Dendritic cell treated with granulocyte-macrophage colony-stimulating factor and Interleukin-4, amounts not matched to agents 40 ng/mL and 50 ng/mL, for 4 days (primary cell): ENCODE results near the gene RASGRP4.
A peak's percentile ranks its signal among the peaks of the same experiment; 100 is the strongest.

ENCODE experiments used
- H3K27ac Mint-ChIP-seq: one replicate; pipeline ENCODE4 v1.8.0; 2022; ENCODE audit warnings: mild to moderate bottlenecking, mixed read lengths
- H3K27me3 Mint-ChIP-seq: one replicate; pipeline ENCODE4 v1.8.0; 2022; ENCODE audit warnings: mild to moderate bottlenecking, mixed read lengths
- H3K36me3 Mint-ChIP-seq: one replicate; pipeline ENCODE4 v1.8.0; 2022; ENCODE audit warnings: low read depth, mixed read lengths
- H3K4me1 Mint-ChIP-seq: one replicate; pipeline ENCODE4 v1.8.0; 2022; ENCODE audit warnings: low read depth, mixed read lengths
- H3K4me3 Mint-ChIP-seq: one replicate; pipeline ENCODE4 v1.8.0; 2022; ENCODE audit warnings: mild to moderate bottlenecking, moderate library complexity, mixed read lengths
- H3K9me3 Mint-ChIP-seq: one replicate; pipeline ENCODE4 v1.8.0; 2022; ENCODE audit warnings: mixed read lengths
- intact Hi-C: fragments of 100-400 bp; cut with micrococcal nuclease; formaldehyde crosslinking; loops from one replicate; pipeline ENCODE4 v1.15.0; 2022

The RASGRP4 gene

DNA sequence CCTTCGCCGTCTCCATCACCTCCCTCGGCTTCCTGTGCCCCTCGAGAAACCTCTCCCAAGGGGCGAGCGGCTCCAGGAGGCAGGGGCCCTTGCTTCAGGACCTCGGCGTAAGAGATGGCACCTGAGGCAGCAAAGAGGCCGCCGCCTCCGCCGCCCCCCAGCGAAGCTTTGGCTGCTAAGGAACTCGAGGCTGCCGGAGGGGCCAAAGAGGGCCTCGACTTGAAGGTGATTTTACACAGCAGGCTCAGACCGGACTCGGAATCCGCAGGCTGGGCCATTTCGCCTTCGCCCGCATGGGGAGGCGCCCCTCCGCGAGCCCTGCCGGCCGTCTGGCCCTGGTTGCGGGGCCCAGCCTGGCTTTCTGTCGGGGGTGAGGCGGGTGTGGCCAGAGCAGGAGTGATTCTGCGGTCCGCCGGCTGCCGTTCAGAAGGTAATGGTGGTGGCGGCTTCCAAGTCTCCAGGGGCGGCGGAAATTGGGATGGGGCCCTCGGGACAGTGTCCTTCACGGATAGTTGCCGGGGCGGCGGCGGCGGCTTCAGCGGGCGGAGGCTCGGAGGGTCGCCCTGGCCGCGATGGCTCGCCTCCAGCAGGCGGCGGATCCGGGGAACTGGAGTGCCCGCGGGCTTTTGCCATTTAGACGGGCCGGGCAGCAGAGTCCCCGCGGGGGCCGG, 39.6 kb downstream of the RASGRP4 start:
- Mint-ChIP-seq H3K27me3 (peaks cover 54% of the 10 kb centered on the region), H3K9me3 (no peaks in the 10 kb centered on the region), H3K36me3 (peaks cover 50% of the 10 kb centered on the region), H3K27ac (peak overlapping the region; percentile 84), H3K4me1 (peaks cover 34% of the 10 kb centered on the region), H3K4me3 (peak overlapping the region; percentile 81)
- intact Hi-C loops: no loop called here

GRCh38 chr19:38385804-38386257, 40.2 kb downstream of the RASGRP4 start:
- intact Hi-C loops: no loop called here
- Mint-ChIP-seq H3K4me1 (peaks cover 34% of the 10 kb centered on the region), H3K9me3 (no peaks in the 10 kb centered on the region), H3K4me3 (peak overlapping the region; percentile 11), H3K27ac (no peak overlapping the region), H3K36me3 (peaks cover 56% of the 10 kb centered on the region), H3K27me3 (peaks cover 48% of the 10 kb centered on the region)

DNA sequence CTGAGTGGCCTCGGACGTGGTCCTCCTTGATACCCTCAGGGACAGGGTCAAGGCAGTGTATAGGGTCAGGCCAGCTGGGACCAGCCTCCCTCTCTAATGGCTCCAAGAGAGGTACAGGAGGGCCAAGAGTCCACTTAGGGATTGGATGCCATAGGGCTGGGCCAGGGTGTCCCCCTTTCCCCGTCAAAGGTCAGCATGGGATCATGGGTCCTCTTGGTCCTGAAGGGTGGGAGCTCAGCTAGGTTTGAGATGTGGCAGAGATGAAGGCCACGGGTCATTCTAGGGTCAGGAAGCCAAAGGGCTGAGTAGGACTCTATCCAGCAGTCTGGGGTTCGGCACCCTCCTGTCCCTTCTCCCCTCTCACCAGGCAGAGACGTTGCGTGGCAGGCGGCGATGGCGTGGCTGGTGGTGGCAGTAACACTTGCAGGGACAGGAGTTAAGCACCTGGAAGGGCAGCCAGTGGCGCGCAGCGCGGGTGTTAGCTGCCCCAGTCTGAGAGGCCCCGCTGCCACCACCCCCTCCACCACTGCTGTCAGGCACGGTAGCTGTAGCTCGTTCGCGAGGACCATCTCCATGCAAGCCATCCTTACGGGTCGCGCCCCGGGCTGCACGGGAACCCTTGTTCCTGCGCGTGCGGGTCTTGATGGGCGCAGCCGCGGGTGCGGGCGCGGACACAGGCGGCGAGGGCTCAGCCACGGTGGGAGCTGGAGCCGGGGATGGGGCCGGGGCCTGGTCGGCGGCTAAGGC, 40.8 kb downstream of the RASGRP4 start:
- peaks cover 34% of the 10 kb centered on the region for H3K4me1 Mint-ChIP-seq
- peaks cover 62% of the 10 kb centered on the region for H3K36me3 Mint-ChIP-seq
- H3K27ac Mint-ChIP-seq: no peak overlapping the region
- intact Hi-C loops: no loop called here
- H3K9me3 Mint-ChIP-seq: no peaks in the 10 kb centered on the region
- H3K4me3 Mint-ChIP-seq: no peak overlapping the region
- peaks cover 44% of the 10 kb centered on the region for H3K27me3 Mint-ChIP-seq

GRCh38 chr19:38384209-38385027, 41.6 kb downstream of the RASGRP4 start:
- peaks cover 36% of the 10 kb centered on the region for H3K27me3 Mint-ChIP-seq
- no peaks in the 10 kb centered on the region for H3K9me3 Mint-ChIP-seq
- H3K4me3 Mint-ChIP-seq: no peak overlapping the region
- peaks cover 70% of the 10 kb centered on the region for H3K36me3 Mint-ChIP-seq
- intact Hi-C loops: no loop called here
- H3K27ac Mint-ChIP-seq: no peak overlapping the region
- peaks cover 37% of the 10 kb centered on the region for H3K4me1 Mint-ChIP-seq

DNA sequence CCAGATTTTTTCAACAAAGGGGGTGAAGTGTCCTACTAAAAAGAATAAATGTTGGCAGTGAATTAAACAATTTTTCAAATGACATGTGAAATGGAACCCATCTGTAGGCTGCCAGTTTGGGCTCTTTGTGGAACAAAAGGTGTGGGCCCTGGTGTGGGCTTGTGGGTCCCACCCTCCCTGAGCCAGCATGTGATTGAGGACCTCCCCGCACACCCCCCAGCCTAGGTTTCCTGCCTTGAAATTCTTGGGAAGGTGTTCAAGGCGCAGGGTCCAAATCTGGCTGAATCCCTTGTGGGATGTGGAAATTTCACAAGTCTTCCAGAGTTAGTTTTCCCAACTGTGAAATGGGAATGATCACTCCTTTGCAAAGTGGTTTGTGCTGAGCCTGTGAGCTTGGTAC, 42.3 kb downstream of the RASGRP4 start:
- H3K4me1 Mint-ChIP-seq: peaks cover 39% of the 10 kb centered on the region
- peaks cover 29% of the 10 kb centered on the region for H3K27me3 Mint-ChIP-seq
- H3K27ac Mint-ChIP-seq: no peak overlapping the region
- H3K4me3 Mint-ChIP-seq: no peak overlapping the region
- intact Hi-C loops: no loop called here
- no peaks in the 10 kb centered on the region for H3K9me3 Mint-ChIP-seq
- H3K36me3 Mint-ChIP-seq: peaks cover 77% of the 10 kb centered on the region

DNA sequence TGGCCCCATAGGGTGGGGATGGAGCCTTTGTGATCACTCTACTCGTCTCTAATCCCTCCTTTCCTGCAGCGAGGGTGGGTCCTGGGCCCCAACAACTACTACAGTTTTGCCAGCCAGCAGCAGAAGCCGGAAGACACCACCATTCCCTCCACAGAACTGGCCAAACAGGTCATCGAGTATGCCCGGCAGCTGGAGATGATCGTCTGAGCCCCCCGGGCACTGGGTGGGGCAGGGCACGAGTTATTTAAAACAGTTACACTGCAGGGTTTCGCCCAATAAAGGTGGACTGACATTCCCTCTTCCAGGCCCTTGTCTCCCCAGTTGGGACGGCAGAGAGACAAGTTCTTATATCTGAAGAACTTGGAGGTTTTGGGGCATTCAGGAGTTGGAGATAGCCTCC, 42.8 kb downstream of the RASGRP4 start:
- Mint-ChIP-seq H3K27me3 (peaks cover 27% of the 10 kb centered on the region), H3K36me3 (peaks cover 81% of the 10 kb centered on the region), H3K27ac (no peak overlapping the region), H3K9me3 (no peaks in the 10 kb centered on the region), H3K4me1 (peaks cover 37% of the 10 kb centered on the region), H3K4me3 (no peak overlapping the region)
- intact Hi-C loops: no loop called here

DNA sequence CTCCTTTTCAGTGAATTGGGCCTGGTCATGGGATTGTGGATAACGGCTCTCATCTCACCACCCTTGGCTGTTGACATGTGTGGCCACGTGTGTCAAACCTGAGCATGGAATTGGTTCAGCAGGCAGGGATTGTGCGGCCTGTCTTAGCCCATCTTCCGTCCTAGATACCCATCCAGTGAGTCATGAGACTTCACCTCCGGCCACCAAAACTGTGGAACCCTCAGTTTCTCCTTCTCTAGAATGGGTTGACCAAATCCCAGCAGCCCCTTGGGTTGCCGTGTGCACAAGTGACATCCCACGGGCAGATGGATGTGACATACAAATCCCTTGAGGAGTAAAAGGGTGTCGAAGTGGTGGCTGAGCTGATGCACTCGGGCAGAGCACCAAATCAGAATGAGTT, 44.9 kb downstream of the RASGRP4 start:
- Mint-ChIP-seq H3K4me1 (peaks cover 33% of the 10 kb centered on the region), H3K27ac (no peak overlapping the region), H3K9me3 (no peaks in the 10 kb centered on the region), H3K4me3 (no peak overlapping the region), H3K27me3 (peaks cover 21% of the 10 kb centered on the region), H3K36me3 (peaks cover 97% of the 10 kb centered on the region)
- intact Hi-C loops: no loop called here

- Mint-ChIP-seq H3K4me1 (peaks cover 26% of the 10 kb centered on the region), H3K36me3 (peaks cover 90% of the 10 kb centered on the region), H3K27ac (no peak overlapping the region), H3K9me3 (no peaks in the 10 kb centered on the region), H3K27me3 (peaks cover 3% of the 10 kb centered on the region), H3K4me3 (no peak overlapping the region)
- intact Hi-C loops: no loop called here
Observed at GRCh38 chr19:38378866-38379265, 47.2 kb downstream of the RASGRP4 start.

- no peak overlapping the region for H3K27ac Mint-ChIP-seq
- peaks cover 71% of the 10 kb centered on the region for H3K36me3 Mint-ChIP-seq
- H3K27me3 Mint-ChIP-seq: peaks cover 4% of the 10 kb centered on the region
- H3K4me3 Mint-ChIP-seq: no peak overlapping the region
- H3K4me1 Mint-ChIP-seq: peaks cover 26% of the 10 kb centered on the region
- H3K9me3 Mint-ChIP-seq: no peaks in the 10 kb centered on the region
- intact Hi-C loops: no loop called here
Observed at GRCh38 chr19:38377052-38377451, 49.0 kb downstream of the RASGRP4 start.

DNA sequence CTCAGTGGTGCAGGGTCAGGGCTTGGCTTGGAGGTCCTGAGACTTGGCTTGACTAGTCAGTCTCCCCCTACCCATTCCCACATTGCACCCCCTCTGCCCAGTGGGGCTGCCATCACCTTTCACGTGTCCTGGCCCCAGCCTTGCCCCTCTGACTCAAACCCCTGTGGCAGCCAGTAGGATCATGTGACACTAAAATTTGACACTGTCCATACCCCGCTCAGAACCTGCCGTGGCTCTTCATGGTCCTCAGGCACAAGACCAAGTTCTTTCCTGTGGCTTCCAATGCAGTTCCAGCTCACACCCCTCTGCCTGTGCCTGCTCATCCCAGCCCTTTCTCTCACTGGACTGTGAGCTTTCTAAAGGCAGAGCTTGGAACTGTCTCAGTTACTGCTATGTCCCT, 49.4 kb downstream of the RASGRP4 start:
- no peaks in the 10 kb centered on the region for H3K9me3 Mint-ChIP-seq
- peaks cover 4% of the 10 kb centered on the region for H3K27me3 Mint-ChIP-seq
- H3K36me3 Mint-ChIP-seq: peaks cover 67% of the 10 kb centered on the region
- H3K27ac Mint-ChIP-seq: no peak overlapping the region
- intact Hi-C loops: no loop called here
- H3K4me3 Mint-ChIP-seq: peak overlapping the region; percentile 39
- peaks cover 26% of the 10 kb centered on the region for H3K4me1 Mint-ChIP-seq

DNA sequence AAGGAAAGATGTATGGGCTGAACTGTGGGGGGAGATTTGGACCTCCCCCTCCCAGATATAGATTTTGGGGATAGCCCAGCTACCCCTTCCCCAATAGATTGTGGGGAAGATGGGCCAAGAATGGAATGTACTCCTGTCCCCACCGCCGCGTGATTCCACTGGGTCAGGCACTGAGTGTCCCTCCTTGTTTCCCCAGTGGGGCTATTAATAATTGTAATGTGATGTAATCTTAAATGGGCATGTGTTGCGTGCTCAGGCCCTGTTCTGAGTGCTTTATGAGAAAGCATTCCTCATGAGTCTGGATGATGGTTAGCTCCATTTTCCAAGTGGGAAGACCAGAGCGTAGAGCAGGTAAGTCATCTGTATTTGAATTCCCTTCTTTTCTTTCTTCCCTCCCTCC, 50.3 kb downstream of the RASGRP4 start:
- peaks cover 26% of the 10 kb centered on the region for H3K4me1 Mint-ChIP-seq
- H3K4me3 Mint-ChIP-seq: peak overlapping the region; percentile 92
- intact Hi-C loops: no loop called here
- H3K27me3 Mint-ChIP-seq: peaks cover 5% of the 10 kb centered on the region
- H3K36me3 Mint-ChIP-seq: peaks cover 58% of the 10 kb centered on the region
- H3K27ac Mint-ChIP-seq: peak overlapping the region; percentile 95
- no peaks in the 10 kb centered on the region for H3K9me3 Mint-ChIP-seq

DNA sequence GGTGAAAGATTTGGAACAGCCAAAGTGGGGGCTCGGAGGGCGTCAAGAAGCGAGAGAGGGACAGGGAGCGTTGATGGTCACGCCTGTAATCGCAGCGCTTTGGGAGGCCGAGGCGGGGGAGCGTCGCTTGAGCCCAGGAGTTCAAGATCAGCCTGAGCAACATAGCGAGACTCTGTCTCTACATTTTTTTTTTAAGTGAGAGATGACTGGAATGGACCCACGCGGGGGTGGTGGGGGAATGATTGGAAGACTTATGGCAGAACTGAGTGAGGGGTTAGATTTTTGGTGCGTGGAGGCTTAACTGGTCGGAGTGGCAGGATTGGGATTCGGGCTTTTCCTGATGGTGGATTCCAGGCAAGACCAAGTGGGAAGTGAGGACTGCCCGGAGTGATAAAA, 50.9 kb downstream of the RASGRP4 start:
- intact Hi-C loops: no loop called here
- Mint-ChIP-seq H3K4me3 (peak overlapping the region; percentile 92), H3K27me3 (peaks cover 10% of the 10 kb centered on the region), H3K9me3 (no peaks in the 10 kb centered on the region), H3K4me1 (peaks cover 26% of the 10 kb centered on the region), H3K36me3 (peaks cover 52% of the 10 kb centered on the region), H3K27ac (peak overlapping the region; percentile 95)

DNA sequence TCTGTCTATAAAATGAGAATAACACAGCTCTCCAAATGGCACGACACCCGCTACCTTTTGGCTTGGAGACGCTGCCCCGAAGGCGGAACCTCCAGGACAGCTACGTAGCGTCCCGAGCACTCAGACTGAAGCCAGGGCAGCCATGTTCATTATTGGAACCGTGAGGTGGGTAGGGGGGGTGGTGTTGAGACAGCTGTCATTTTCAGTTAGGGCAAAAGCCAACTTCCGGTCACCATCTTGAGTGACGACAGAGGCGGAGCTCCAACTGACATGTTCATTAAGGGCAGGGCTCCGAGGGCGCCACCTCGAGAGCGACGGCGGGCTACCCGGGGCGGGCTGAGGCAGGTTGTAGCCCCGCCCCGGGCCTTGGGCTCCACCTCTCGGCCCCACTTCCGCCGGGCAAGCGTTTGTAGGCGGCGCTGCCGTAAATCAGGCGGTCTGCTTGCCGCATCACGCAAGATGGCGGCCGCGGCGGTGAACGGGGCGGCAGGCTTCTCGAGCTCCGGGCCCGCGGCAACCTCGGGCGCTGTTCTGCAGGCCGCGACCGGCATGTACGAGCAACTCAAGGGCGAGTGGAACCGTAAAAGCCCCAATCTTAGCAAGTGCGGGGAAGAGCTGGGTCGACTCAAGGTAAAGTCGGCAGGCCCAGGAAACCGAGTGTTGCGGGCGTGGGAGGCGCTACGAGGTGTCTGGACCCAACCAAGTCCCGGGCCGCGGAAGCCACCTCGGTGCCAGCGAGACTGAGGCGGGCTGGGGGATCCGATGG, 51.5 kb downstream of the RASGRP4 start, which contains the start of gene PSMD8:
Gene PSMD8, plus strand, starts transcription at position 240 of the 766 bp plus-strand sequence. Its CDS starts 31 bp downstream, at position 271.
- peak within 1 kb of the TSS; percentile 95 for H3K27ac Mint-ChIP-seq
- H3K4me1 Mint-ChIP-seq: peaks cover 24% of the 10 kb centered on the region
- intact Hi-C loops: loop anchor here (1.0 kb wide), 1 partner anchor 39 kb away; the partner anchor contains the start of gene CATSPERG
- peaks cover 46% of the 10 kb centered on the region for H3K36me3 Mint-ChIP-seq
- H3K4me3 Mint-ChIP-seq: peak within 1 kb of the TSS; percentile 92
- H3K9me3 Mint-ChIP-seq: no peaks in the 10 kb centered on the region
- peaks cover 12% of the 10 kb centered on the region for H3K27me3 Mint-ChIP-seq
